Neural crest cell (in vitro differentiated cells): Measurements from ENCODE around the gene SKOR1. TPM values are rescaled to one million over a fixed set of nuclear protein-coding genes. Genes with fewer than 3 reads are reported as not detected.

Source experiments
- DNase-seq: peaks from one replicate; pipeline ENCODE4 v3.0.0; 2021; ENCODE audit warnings: low read depth, mixed read lengths, low spot score
- H3K27ac Mint-ChIP-seq: one replicate; pipeline ENCODE4 v1.8.0; 2021; ENCODE audit warnings: mild to moderate bottlenecking, mixed read lengths; ENCODE audit not compliant: unreplicated experiment
- H3K27me3 Mint-ChIP-seq: 2 replicates; pipeline ENCODE4 v1.8.0; 2021; ENCODE audit warnings: low read depth, mild to moderate bottlenecking, mixed read lengths
- H3K36me3 Mint-ChIP-seq: 2 replicates; pipeline ENCODE4 v1.8.0; 2021; ENCODE audit warnings: low read depth, mild to moderate bottlenecking, mixed read lengths
- H3K4me1 Mint-ChIP-seq: 2 replicates; pipeline ENCODE4 v1.8.0; 2021; ENCODE audit warnings: mixed read lengths
- H3K4me3 Mint-ChIP-seq: one replicate; pipeline ENCODE4 v1.8.0; 2021; ENCODE audit warnings: mild to moderate bottlenecking, mixed read lengths
- H3K9me3 Mint-ChIP-seq: 2 replicates; pipeline ENCODE4 v1.8.0; 2021; ENCODE audit warnings: mixed read lengths
- total RNA-seq: library from RNA; stranded (reverse); gene quantifications from 2 replicates; pipeline ENCODE4 v1.2.1, GENCODE V29; 2021
- TF ChIP-seq, protein P1 (sequence below): fragments of 200-600 bp; sonication (generic); conservative IDR thresholded peaks from 2 replicates; pipeline ENCODE4 v1.5.0; 2021; ENCODE audit warnings: antibody characterized with exemption, mild to moderate bottlenecking

The SKOR1 gene
- total RNA-seq, 1 donor from 2014 or later: 0.49 TPM

- no peak overlapping the region for H3K27ac Mint-ChIP-seq
- TF ChIP-seq, protein P1, sequence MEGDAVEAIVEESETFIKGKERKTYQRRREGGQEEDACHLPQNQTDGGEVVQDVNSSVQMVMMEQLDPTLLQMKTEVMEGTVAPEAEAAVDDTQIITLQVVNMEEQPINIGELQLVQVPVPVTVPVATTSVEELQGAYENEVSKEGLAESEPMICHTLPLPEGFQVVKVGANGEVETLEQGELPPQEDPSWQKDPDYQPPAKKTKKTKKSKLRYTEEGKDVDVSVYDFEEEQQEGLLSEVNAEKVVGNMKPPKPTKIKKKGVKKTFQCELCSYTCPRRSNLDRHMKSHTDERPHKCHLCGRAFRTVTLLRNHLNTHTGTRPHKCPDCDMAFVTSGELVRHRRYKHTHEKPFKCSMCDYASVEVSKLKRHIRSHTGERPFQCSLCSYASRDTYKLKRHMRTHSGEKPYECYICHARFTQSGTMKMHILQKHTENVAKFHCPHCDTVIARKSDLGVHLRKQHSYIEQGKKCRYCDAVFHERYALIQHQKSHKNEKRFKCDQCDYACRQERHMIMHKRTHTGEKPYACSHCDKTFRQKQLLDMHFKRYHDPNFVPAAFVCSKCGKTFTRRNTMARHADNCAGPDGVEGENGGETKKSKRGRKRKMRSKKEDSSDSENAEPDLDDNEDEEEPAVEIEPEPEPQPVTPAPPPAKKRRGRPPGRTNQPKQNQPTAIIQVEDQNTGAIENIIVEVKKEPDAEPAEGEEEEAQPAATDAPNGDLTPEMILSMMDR: peak; percentile 88
- no peaks in the 10 kb centered on the region for H3K9me3 Mint-ChIP-seq
- H3K4me3 Mint-ChIP-seq: peak overlapping the region; percentile 85
- peaks cover 2% of the 10 kb centered on the region for H3K36me3 Mint-ChIP-seq
- no peak for DNase-seq
- H3K4me1 Mint-ChIP-seq: peaks cover 40% of the 10 kb centered on the region
- H3K27me3 Mint-ChIP-seq: peaks cover 88% of the 10 kb centered on the region
Measured at GRCh38 chr15:67836477-67836876, 11.2 kb downstream of the SKOR1 start.

- Mint-ChIP-seq H3K4me1 (peaks cover 42% of the 10 kb centered on the region), H3K27ac (no peak overlapping the region), H3K27me3 (peaks cover 83% of the 10 kb centered on the region), H3K36me3 (peaks cover 2% of the 10 kb centered on the region), H3K9me3 (no peaks in the 10 kb centered on the region), H3K4me3 (no peak overlapping the region)
- TF ChIP-seq, protein P1: no peak
- DNase-seq: no peak
Measured at GRCh38 chr15:67836955-67837354, 11.6 kb downstream of the SKOR1 start.

DNA sequence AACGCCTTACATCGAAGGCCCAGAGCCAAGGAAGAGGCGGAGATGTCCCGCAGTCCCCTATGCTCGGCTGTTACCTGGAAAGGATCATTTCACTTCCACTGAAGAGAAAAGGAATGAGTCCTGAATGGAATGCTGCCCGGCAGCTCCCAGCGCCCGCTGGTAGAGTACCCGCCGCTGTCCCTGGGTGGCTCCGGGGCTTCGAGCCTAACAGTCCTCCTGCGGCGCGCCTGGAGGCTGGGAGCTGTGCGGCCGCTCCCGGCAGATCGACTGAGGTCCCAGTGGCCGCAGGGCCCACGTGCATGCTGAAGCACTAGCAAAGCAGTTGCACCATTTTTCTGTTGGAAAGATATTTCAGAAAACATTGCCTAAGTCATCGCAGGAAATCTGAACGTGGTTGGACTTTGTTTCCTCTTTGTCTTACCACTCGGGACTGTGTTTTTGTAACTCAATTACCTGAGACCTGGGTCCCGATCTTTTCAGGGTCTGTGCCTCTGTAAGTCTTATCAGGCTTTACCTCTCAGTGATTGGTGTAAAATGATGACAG, 13.6 kb downstream of the SKOR1 start:
- TF ChIP-seq, protein P1: peak; percentile 33
- H3K36me3 Mint-ChIP-seq: peaks cover 2% of the 10 kb centered on the region
- no peak overlapping the region for H3K27ac Mint-ChIP-seq
- peak overlapping the region; percentile 78 for H3K4me3 Mint-ChIP-seq
- H3K27me3 Mint-ChIP-seq: peaks cover 64% of the 10 kb centered on the region
- peaks cover 46% of the 10 kb centered on the region for H3K4me1 Mint-ChIP-seq
- no peaks in the 10 kb centered on the region for H3K9me3 Mint-ChIP-seq
- no peak for DNase-seq

DNA sequence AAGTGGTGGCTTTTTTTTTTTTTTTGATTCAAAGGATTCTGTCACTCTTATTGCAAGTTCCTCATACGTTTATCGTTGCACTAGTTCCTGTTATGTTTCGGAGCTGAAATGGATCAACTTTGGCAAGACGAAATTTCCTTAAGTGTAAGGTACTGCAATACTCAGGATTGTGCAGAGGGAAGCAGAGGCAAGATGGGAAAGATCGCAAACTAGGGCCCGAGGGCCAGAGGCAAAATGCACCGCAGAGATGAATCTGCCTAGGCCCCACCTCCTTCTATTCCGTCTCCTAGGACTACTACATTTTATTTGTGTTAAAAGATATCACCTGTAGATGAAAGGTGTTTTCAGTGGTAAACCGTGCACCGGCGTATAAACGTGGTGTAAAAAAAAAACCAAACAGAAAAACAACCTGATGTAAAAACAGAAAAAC, 14.2 kb downstream of the SKOR1 start:
- Mint-ChIP-seq H3K4me1 (peaks cover 46% of the 10 kb centered on the region), H3K27me3 (peaks cover 57% of the 10 kb centered on the region)

GRCh38 chr15:67839929-67840748, 14.8 kb downstream of the SKOR1 start, which contains the start of gene RNU6-1:
TSS of gene RNU6-1 (minus strand) at chr15:67840045.
- peak within 1 kb of the TSS; percentile 98 for H3K4me3 Mint-ChIP-seq
- H3K4me1 Mint-ChIP-seq: peaks cover 53% of the 10 kb centered on the region
- H3K36me3 Mint-ChIP-seq: peaks cover 2% of the 10 kb centered on the region
- TF ChIP-seq, protein P1: no peak
- peaks cover 51% of the 10 kb centered on the region for H3K27me3 Mint-ChIP-seq
- peak; percentile 86 for DNase-seq
- no peaks in the 10 kb centered on the region for H3K9me3 Mint-ChIP-seq
- peak within 1 kb of the TSS; percentile 96 for H3K27ac Mint-ChIP-seq

More for the DNA sequence above, 14.2 kb downstream of the SKOR1 start:
- peak overlapping the region; percentile 96 for H3K27ac Mint-ChIP-seq
- peak overlapping the region; percentile 98 for H3K4me3 Mint-ChIP-seq
- peaks cover 2% of the 10 kb centered on the region for H3K36me3 Mint-ChIP-seq
- DNase-seq: no peak
- no peaks in the 10 kb centered on the region for H3K9me3 Mint-ChIP-seq
- TF ChIP-seq, protein P1: no peak
